Thoracic aorta (tissue), 2 donors: ENCODE measurements around the gene GPC3. TPM values are rescaled to one million over a fixed set of nuclear protein-coding genes. Genes with fewer than 3 reads are reported as not detected.
"Not testable (repeated sequence)": the region's sequence is repeated elsewhere in the genome, so short reads cannot be mapped to it uniquely, and the experiment has no call there.

Experiments
- ATAC-seq: fragments of 150-250 bp; one replicate; pipeline ENCODE4 v1.8.0; 2017; ENCODE audit warnings: low read depth; ENCODE audit not compliant: insufficient number of reproducible peaks, low FRiP score
- DNase-seq: peaks from one replicate; pipeline ENCODE4 v3.0.0-alpha.2; 2020; ENCODE audit warnings: low spot score
- H3K27ac ChIP-seq, 2 donors: fragments of 200-600 bp; sonication (generic); 1 replicate in 1 of 2; 2 replicates in 1 of 2; pipeline ENCODE4 v1.5.1; 2016; ENCODE audit warnings: mild to moderate bottlenecking in 2 of 2, moderate library complexity in 2 of 2
- H3K27me3 ChIP-seq: fragments of 200-600 bp; sonication (generic); replicated peaks from 2 replicates; pipeline ENCODE4 v1.6.0; 2016; ENCODE audit warnings: mild to moderate bottlenecking; ENCODE audit not compliant: insufficient read depth
- H3K36me3 ChIP-seq: fragments of 200-600 bp; sonication (generic); one replicate; pipeline ENCODE4 v1.5.1; 2016
- H3K4me1 ChIP-seq, 2 donors: fragments of 200-600 bp; sonication (generic); 1 replicate in 1 of 2; 2 replicates in 1 of 2; pipeline versions ENCODE4 v1.5.1 to v1.6.0; 2016; ENCODE audit warnings: low read depth in 2 of 2, mild to moderate bottlenecking in 1 of 2; ENCODE audit not compliant: control insufficient read depth in 1 of 2
- H3K4me3 ChIP-seq: fragments of 200-600 bp; sonication (generic); 2 replicates; pipeline ENCODE4 v1.5.1; 2016; ENCODE audit warnings: mild to moderate bottlenecking
- H3K9me3 ChIP-seq: fragments of 200-600 bp; sonication (generic); 2 replicates; pipeline ENCODE4 v1.5.1; 2016
- total RNA-seq, 2 donors: library from RNA; depleted of rRNA; stranded (reverse); fragments of >200 nt; gene quantifications; one replicate each; pipeline versions ENCODE4 v1.1.0 to v1.2.3, GENCODE V29; 2016
- TF ChIP-seq, protein P1 (sequence below): fragments of 200-600 bp; sonication (generic); IDR thresholded peaks from one replicate; pipeline ENCODE4 v1.5.1; 2019; ENCODE audit warnings: antibody characterized with exemption

GPC3 gene
- total RNA-seq, 2 donors from 2014 or later = 2.6 to 5.6 TPM

DNA sequence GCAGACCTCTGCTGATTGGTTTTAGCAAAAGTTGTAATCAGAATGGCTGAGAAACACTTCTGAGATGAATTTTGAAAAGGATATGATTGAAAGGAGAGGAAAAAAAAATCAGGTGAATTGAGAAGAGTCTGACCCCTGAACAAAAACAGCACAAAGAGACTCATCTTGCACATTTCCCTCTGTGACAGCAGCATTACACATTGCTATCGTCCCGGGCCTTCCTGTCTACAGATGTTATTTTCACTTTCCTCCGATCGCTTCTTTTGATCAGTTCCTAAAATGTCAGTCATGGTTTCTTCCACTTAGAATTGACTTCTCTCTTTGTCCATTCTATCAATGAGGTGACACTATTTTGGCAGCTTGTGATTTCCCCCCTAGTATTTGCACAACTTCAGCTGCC lies 262.6 kb downstream of the GPC3 start:
- TF ChIP-seq, protein P1, sequence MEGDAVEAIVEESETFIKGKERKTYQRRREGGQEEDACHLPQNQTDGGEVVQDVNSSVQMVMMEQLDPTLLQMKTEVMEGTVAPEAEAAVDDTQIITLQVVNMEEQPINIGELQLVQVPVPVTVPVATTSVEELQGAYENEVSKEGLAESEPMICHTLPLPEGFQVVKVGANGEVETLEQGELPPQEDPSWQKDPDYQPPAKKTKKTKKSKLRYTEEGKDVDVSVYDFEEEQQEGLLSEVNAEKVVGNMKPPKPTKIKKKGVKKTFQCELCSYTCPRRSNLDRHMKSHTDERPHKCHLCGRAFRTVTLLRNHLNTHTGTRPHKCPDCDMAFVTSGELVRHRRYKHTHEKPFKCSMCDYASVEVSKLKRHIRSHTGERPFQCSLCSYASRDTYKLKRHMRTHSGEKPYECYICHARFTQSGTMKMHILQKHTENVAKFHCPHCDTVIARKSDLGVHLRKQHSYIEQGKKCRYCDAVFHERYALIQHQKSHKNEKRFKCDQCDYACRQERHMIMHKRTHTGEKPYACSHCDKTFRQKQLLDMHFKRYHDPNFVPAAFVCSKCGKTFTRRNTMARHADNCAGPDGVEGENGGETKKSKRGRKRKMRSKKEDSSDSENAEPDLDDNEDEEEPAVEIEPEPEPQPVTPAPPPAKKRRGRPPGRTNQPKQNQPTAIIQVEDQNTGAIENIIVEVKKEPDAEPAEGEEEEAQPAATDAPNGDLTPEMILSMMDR = no peak
- ATAC-seq (no peak), DNase-seq (no peak)
- no peaks in the 10 kb centered on the region for H3K36me3 ChIP-seq
- no peak overlapping the region for H3K4me3 ChIP-seq
- no peak overlapping the region for H3K27ac ChIP-seq
- H3K27me3 ChIP-seq = no peaks in the 10 kb centered on the region
- H3K9me3 ChIP-seq = no peaks in the 10 kb centered on the region
- H3K4me1 ChIP-seq = no peaks in the 10 kb centered on the region

DNA sequence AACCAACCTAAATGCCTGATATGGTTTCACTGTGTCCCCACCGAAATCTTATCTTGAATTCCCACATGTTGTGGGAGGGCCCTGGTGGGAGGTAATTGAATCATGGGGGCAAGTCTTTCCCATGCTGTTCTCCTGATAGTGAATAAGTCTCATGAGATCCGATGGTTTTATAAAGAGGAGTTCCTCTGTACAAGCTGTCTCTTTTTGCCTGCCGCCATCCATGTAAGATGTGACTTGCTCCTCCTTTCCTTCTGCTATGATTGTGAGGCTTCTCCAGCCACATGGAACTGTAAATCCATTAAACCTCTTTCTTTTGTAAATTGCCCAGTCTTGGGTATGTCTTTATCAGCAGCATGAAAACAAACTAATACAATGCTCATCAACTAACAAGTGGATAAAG lies 265.1 kb downstream of the GPC3 start:
- not testable (repeated sequence) for DNase-seq, H3K4me3 ChIP-seq, H3K36me3 ChIP-seq, H3K27ac ChIP-seq, H3K9me3 ChIP-seq, H3K27me3 ChIP-seq, ATAC-seq, H3K4me1 ChIP-seq

DNA sequence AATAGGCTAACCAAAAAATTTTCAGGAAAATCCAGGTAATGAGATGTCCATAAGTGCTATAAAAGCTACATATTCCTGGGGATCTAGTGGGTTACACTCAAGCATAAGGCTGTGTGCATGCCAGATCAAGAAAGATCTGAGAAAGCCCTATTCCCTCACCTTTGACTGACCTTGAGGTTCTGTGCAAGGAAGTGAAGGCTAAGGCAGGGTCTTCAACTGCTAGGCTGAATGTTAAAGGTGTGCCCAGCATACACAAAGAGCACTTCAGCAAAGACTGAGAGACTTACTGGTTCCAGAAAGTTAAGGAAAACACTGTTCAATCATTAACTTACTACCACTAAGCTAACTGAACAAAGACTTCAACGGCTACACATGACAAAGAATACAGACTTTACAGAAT lies 269.7 kb downstream of the GPC3 start:
- DNase-seq (no peak), ATAC-seq (no peak)
- Histone ChIP-seq H3K9me3 (no peaks in the 10 kb centered on the region), H3K36me3 (no peaks in the 10 kb centered on the region), H3K27me3 (no peaks in the 10 kb centered on the region), H3K4me3 (no peak overlapping the region), H3K27ac (no peak overlapping the region), H3K4me1 (no peaks in the 10 kb centered on the region)
- TF ChIP-seq, protein P1 = no peak

DNA sequence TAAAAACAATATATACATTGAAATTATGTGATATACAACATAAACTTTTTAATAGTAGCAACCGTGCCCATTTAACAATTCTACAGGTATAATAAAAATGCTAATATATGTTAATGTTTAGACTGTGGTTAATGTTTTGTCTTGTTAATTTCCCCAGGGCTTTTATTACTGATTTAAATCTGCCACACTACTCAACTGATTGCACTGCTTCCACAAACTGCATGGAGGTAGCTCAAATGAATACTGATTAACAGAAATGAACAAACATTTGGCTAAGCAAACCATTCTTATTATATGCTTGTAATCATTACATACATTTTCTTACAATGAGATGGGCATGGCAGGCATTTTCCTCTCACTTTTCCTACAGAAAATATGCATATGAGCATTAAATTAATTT lies 275.9 kb downstream of the GPC3 start:
- Histone ChIP-seq H3K9me3 (no peaks in the 10 kb centered on the region), H3K4me3 (no peak overlapping the region), H3K36me3 (no peaks in the 10 kb centered on the region), H3K27ac (no peak overlapping the region), H3K4me1 (no peaks in the 10 kb centered on the region), H3K27me3 (no peaks in the 10 kb centered on the region)
- DNase-seq (no peak), ATAC-seq (no peak)
- TF ChIP-seq, protein P1 = no peak

DNA sequence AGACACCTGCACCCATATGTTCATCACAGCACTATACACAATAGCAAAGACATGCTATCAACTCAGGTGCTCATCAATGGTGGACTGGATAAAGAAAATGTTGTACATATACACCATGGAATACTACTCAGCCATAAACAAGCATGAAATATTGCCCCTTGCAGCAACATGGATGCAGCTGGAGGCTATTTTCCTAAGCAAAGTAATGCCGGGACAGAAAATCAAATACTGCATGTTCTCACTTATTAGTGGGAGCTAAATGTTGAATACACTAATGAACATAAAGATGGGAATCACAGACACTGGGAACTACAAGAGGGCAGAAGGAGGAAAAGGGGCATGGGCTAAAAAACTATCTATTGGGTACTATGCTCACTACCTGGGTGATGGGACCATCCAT lies 278.5 kb downstream of the GPC3 start:
- H3K4me1 ChIP-seq = no peaks in the 10 kb centered on the region
- ATAC-seq = no peak

DNA sequence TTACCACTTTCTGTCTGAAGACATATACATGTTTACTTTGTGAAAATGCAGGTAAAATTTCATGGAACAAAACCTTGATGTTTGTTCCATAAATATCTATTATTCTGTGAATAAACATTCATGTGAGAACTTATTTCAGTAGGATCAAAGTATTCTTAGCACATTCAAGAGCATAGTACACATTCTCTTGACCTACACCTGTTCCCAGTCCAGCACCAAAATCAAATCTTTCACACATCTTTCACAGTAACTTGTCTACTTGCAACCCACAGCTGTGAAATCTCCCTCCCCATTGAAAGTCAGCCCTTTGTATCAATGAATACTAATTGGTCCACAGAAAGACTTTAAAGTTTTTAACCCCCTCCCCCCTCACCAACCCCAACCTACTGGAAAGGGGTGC lies 283.2 kb downstream of the GPC3 start:
- no peaks in the 10 kb centered on the region for H3K27me3 ChIP-seq
- H3K4me1 ChIP-seq = no peaks in the 10 kb centered on the region
- no peaks in the 10 kb centered on the region for H3K9me3 ChIP-seq
- no peak overlapping the region for H3K27ac ChIP-seq
- no peak overlapping the region for H3K4me3 ChIP-seq
- TF ChIP-seq, protein P1 = no peak
- DNase-seq (no peak), ATAC-seq (no peak)
- no peaks in the 10 kb centered on the region for H3K36me3 ChIP-seq

More for the DNA sequence above, 278.5 kb downstream of the GPC3 start:
- Histone ChIP-seq H3K27me3 (no peaks in the 10 kb centered on the region), H3K27ac (no peak overlapping the region), H3K9me3 (no peaks in the 10 kb centered on the region), H3K36me3 (no peaks in the 10 kb centered on the region), H3K4me3 (no peak overlapping the region)
- TF ChIP-seq, protein P1 = no peak
- no peak for DNase-seq
